ENCODE measurements around the gene PRKCH.

DNA sequence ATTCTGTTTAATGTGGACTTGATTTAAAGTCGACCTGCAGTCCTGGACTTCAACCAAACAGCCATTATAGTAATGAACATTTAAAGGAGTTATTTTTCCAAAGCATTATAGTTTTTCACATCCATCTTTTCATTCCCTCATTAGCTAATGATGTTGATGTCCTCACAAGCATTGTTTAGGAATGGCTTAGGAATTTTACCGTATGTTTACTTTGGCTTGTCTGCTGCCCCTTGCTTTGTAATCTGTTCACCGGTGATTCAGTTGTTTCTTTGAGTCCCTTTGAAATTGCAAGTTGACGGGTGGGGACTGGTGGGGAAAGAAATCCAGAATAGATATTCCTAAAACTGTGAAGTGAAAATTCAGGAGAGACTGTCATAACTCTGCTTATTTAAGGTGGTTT, 25.4 kb downstream of the PRKCH start:
- TF ChIP-seq CTCF (IDR thresholded peaks at IDR 0.05) (no peak), POLR2A (IDR thresholded peaks at IDR 0.05) (no peak)

Measured in body of pancreas (tissue), 4 donors.